ENCODE results near the gene MROH7. TPM values are rescaled to one million over a fixed set of nuclear protein-coding genes. Genes with fewer than 3 reads are reported as not detected.

The MROH7 gene
- not detected in 5 replicates for total RNA-seq (2022; extraction: Qiagen RNA extraction)

DNA sequence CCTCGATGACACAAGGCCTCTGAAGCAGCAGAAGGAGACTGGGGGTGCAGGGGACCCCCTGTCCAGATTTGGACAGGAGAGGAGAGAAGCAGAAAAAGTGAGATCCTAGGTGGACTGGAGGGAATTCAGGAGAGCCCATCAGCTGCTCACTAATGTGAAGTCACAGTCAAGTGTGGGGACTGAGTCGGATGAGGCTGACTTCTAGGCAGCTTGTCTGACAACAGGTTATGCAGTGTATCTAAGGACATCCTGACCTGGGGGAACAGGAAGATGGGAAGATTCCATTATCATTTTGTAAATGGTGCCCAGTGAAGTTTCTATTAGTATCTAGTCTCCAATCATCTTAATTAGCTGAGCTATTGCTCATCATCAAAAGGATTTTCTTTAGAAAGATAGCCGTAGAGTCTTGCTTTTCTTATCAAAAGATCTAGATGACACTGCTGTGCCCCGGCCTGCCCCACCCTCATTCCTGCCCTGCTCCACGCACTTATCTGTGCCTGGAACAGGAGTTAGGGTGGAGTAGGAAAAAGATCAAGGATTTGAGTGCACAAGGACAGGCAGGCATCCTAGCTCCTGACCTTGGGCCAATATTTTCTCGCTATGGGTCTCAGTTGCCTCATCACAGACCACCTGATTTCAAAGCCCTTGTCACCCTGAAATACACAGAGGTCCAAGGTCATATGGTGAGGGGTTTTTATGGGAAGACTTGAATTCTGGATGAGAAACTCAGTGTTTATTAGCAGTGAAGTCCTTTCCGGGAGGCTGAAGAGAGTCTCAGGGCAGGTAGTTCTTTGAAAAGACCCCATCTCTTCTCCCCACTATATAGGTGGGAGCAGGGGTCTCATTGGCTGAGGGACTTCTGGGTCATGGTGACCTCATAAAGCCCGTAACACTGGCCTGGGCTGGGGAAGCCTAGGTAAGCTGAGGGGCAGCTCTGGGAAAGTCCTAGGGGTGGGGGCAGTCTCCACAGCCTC, at the start of gene MROH7:
MROH7 (plus strand) TSS at position 924 of the 974 bp plus-strand sequence. CDS start 11,141 bp downstream, outside the sequence.

DNA sequence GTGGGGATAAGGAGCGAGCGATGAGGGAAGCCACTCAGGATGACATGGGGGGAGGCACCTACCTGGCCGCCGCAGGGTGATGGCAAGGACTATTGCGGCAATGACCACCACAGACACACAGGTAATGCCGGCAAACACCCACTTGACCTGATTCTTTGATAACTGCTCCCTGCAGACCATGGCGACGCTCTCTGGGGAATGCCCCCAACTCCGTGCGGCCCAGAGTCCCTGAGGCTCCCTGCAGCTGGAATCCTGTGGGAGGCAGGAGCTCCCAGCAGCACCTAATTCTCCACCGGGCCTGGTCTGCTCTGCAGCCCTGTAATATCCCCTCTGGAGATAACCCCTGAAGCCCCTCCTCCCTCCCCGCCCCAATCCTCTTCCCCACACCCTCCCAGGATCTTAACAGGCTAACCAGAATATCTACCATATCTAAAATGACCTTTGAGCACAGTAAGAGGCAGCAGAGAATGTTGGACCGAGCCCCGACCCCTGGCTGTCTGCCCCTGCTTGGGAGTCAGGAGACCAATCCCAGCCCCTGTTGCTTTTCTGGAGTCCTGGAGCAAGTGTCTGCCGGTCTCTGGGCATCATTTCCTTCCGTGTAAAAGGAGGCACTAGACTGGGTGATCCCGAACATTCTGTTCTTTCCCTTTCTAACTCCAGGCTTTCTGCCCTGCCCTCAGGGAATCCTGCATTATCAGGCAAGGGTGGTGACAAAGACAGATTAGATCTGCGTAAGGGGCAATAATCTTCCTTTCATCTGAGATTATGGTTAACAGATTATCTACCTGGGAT, 18.2 kb upstream of the MROH7 start, which contains the start of gene FAM151A:
FAM151A (minus strand) TSS at position 310 of the 792 bp plus-strand sequence; CDS start at position 180, 130 bp downstream.

DNA sequence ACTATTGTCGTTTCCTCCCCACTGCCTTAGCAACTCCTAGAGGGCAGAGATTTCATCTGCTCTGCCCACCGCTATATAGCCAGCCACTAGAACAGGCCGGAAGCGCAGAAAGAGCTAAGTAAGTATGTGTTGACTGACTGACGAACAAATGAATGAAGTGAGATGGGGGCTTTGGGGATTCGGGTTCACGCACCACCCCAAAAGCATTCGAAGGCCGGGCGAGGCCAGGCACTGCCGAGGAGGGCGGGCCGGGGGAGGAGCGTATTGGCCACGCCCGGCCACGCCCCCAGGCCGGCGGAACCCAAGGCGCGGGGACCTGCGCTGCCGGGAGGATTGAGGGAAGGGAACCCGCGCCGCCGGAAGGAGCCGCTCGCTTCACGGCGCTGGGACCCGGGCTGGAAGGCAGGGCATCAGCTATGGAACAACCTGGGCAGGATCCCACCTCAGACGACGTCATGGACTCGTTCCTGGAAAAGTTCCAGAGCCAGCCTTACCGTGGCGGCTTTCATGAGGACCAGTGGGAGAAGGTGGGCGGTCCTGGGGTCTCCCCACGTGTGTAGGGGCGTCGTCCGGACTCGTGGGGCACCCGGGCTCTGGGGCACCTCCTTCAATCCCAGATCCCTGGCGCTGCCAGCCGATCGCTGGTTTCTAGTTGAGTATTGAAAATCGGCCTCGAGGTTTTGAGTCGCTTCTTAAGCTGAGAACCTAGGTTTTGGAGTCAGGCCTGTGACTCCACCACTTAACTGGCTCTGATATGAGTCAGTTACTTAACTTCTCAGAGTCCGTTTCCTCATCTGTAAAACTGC, 74.1 kb downstream of the MROH7 start, which contains the start of gene TTC4:
TTC4 (plus strand) TSS at position 369 of the 806 bp plus-strand sequence; CDS start at position 417, 48 bp downstream.

Other genes starting within 250 kb of the MROH7 start
- 5.4 to 7.3 TPM (median 6.7 TPM) in 5 replicates for gene SSBP3, start 235.4 kb upstream of the MROH7 start, total RNA-seq (2022; extraction: Qiagen RNA extraction)
- gene ACOT11, start 93.6 kb upstream of the MROH7 start, total RNA-seq (2022; extraction: Qiagen RNA extraction), result 1.7 to 2.5 TPM (median 2.3 TPM) in 5 replicates
- gene FAM151A, start 18.3 kb upstream of the MROH7 start, total RNA-seq (2022; extraction: Qiagen RNA extraction), result 0.16 to 0.32 TPM (median 0.17 TPM) in 5 replicates
- gene TTC4, start 74.1 kb downstream of the MROH7 start, total RNA-seq (2022; extraction: Qiagen RNA extraction), result 25.1 to 31.4 TPM (median 27.4 TPM) in 5 replicates
- gene PARS2, start 122.7 kb downstream of the MROH7 start, total RNA-seq (2022; extraction: Qiagen RNA extraction), result 4.0 to 5.2 TPM (median 4.8 TPM) in 5 replicates
- not detected in 5 replicates for gene TTC22, start 159.5 kb downstream of the MROH7 start, total RNA-seq (2022; extraction: Qiagen RNA extraction)
- 38.7 to 50.1 TPM (median 44.8 TPM) in 5 replicates for gene DHCR24, start 245.4 kb downstream of the MROH7 start, total RNA-seq (2022; extraction: Qiagen RNA extraction)

Measured in A549 treated with Mapracorat at 1 μM for 4 hours (cell line).